Activated CD4-positive, alpha-beta T cell treated with anti-CD3 and anti-CD28 coated beads, Interleukin-2, amount 50 U/mL, for 1 hour (primary cell): Measurements from ENCODE around the gene PARD3B.

Experiments
- DNase-seq: peaks from one replicate; pipeline ENCODE4 v3.0.0-alpha.2; 2020

Gene PARD3B

GRCh38 chr2:205494537-205495235, 949.4 kb downstream of the PARD3B start:
- no peak for DNase-seq

GRCh38 chr2:205495819-205496218, 950.5 kb downstream of the PARD3B start:
- no peak for DNase-seq

- DNase-seq, result no peak
Measured at GRCh38 chr2:205496370-205496769, 951.1 kb downstream of the PARD3B start.

- DNase-seq, result no peak
Measured at GRCh38 chr2:205496772-205497171, 951.5 kb downstream of the PARD3B start.

GRCh38 chr2:205499006-205499405, 953.7 kb downstream of the PARD3B start:
- DNase-seq, result no peak

GRCh38 chr2:205500065-205500464, 954.8 kb downstream of the PARD3B start:
- no peak for DNase-seq

- DNase-seq, result no peak
Measured at GRCh38 chr2:205500951-205501350, 955.7 kb downstream of the PARD3B start.

- no peak for DNase-seq
Measured at GRCh38 chr2:205501826-205502225, 956.6 kb downstream of the PARD3B start.

GRCh38 chr2:205505371-205505770, 960.1 kb downstream of the PARD3B start:
- no peak for DNase-seq

- DNase-seq, result no peak
Measured at GRCh38 chr2:205509655-205510054, 964.4 kb downstream of the PARD3B start.

- no peak for DNase-seq
Measured at GRCh38 chr2:205510345-205510744, 965.1 kb downstream of the PARD3B start.

GRCh38 chr2:205511221-205511620, 965.9 kb downstream of the PARD3B start:
- DNase-seq, result no peak

GRCh38 chr2:205511641-205512040, 966.4 kb downstream of the PARD3B start:
- no peak for DNase-seq

GRCh38 chr2:205520311-205520710, 975.0 kb downstream of the PARD3B start:
- no peak for DNase-seq

GRCh38 chr2:205524656-205525055, 979.4 kb downstream of the PARD3B start:
- DNase-seq, result no peak

- no peak for DNase-seq
Measured at GRCh38 chr2:205527801-205528200, 982.5 kb downstream of the PARD3B start.

GRCh38 chr2:205531072-205531471, 985.8 kb downstream of the PARD3B start:
- DNase-seq, result no peak

GRCh38 chr2:205531489-205532148, 986.3 kb downstream of the PARD3B start:
- no peak for DNase-seq

- no peak for DNase-seq
Measured at GRCh38 chr2:205535001-205535400, 989.7 kb downstream of the PARD3B start.

GRCh38 chr2:205539603-205540002, 994.3 kb downstream of the PARD3B start:
- DNase-seq, result no peak

- DNase-seq, result no peak
Measured at GRCh38 chr2:205540036-205540435, 994.8 kb downstream of the PARD3B start.

- no peak for DNase-seq
Measured at GRCh38 chr2:205543262-205543843, 998.1 kb downstream of the PARD3B start.

GRCh38 chr2:205543937-205544702, 998.8 kb downstream of the PARD3B start:
- DNase-seq, result no peak
